Umbilical cord (tissue), 2 donors: ENCODE data around the gene STOX1. TPM values are rescaled to one million over a fixed set of nuclear protein-coding genes. Genes with fewer than 3 reads are reported as not detected.
"Not testable (repeated sequence)": the region's sequence is repeated elsewhere in the genome, so short reads cannot be mapped to it uniquely, and the experiment has no call there.

Experiments used
- DNase-seq: peaks from one replicate; pipeline ENCODE4 v3.0.0-alpha.2; 2015; ENCODE audit warnings: low spot score
- total RNA-seq: library from RNA; depleted of rRNA; stranded (reverse); fragments of >200 nt; gene quantifications from one replicate; pipeline ENCODE4 v1.2.3, GENCODE V29; 2014; ENCODE audit warnings: low replicate concordance; ENCODE audit not compliant: insufficient read depth

STOX1 gene
- total RNA-seq, 1 donor from 2014 or later: 0.24 TPM

DNA sequence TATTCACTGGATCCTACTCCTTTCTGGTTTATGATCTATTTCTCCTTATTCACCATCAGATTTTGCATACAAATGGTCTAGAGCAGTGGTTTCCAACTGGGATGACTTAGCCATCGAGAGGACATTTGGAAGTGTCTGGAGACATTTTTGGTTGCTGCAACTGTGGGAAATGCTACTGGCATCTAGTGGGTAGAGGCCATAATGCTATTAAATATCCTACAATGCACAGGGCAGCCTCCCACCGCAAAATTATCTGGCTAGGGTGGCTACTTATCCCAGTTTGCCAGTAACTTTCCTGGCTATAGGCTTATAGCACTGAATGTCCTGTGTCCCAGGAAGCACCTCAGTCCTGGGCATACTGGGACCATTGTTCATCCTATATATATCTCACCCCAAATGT is 52.3 kb downstream of the STOX1 start:
- DNase-seq: no peak

DNA sequence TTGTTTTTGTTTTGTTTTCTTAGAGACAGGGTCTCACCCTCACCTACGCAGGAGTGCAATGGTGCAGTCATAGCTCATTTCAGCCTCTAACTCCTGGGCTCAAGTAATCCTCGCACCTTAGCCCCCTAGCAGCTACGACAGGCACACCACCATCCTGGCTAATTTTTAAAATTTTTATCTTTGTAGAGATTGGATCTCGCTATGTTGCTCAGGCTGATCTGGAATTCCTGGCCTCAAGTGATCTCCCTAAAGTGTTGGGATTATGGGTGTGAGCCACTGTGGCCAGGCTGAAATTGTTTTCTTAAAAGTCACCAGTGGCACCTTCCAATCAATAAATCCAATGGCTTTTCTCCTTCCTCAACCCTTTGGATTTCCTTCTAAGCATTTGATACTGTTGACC is 52.9 kb downstream of the STOX1 start:
- DNase-seq: no peak

DNA sequence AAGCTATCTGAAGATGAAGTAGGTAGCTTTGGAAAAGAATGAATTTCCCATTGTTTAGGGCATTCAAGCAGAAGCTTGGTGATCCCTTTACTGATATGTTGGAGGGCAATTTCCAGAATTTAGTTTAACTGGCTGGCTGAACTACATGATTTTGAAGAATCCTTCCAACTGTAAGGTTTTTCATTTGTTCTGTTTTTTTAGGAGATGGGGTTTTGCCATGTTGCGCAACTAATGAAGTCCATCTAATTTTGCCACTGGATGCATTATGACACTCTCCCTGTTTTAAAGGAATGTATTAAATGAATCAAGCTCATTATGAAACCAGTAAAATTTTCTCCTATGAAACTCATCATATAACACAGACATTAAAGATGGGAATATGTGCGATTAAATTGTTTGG is 67.7 kb downstream of the STOX1 start:
- no peak for DNase-seq

DNA sequence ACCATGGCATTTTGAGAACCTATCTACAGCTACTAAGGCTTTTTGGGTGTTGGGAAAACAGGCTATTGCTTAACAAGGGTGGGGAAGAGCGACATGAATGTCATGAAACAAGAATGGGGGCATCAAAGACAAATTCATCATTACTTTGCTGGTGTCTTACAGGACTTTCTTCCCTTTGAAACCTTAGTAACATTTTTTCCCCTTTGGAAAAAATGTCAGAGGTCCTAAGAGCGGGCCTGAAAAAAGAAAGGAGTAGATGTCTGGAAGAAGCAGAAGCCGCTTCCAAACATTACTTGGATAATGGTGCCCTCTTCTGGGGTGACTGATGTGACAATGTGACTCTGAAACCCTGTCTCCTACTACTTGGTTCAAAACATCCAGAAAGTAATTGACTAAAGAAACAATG is 70.0 kb downstream of the STOX1 start:
- peak; percentile 83 for DNase-seq

DNA sequence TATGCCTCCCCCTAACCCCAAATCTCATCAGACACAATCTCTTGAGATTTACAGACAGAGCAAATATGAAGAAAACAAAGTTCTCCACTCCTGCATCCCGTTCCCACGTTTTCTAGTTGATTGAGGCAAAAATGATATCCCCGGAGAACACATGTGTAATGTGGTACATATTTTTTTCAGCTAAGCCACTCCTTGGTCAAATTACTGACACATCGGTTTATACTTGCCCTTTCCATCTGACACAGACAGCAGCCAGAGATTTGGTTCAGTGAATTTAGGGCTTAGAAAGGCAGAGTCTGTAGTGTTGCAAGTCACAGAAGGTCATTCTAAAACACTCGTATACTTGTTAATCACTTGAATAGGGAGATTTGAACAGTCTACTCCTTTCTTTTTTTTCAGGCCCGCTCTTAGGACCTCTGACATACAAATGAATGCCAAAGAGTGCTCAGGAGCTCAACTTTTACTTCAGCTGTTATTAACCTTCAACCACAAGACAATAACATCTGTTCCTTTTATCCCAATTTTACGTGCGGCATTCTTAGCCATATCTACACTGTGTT is 71.9 kb downstream of the STOX1 start:
- DNase-seq: no peak

DNA sequence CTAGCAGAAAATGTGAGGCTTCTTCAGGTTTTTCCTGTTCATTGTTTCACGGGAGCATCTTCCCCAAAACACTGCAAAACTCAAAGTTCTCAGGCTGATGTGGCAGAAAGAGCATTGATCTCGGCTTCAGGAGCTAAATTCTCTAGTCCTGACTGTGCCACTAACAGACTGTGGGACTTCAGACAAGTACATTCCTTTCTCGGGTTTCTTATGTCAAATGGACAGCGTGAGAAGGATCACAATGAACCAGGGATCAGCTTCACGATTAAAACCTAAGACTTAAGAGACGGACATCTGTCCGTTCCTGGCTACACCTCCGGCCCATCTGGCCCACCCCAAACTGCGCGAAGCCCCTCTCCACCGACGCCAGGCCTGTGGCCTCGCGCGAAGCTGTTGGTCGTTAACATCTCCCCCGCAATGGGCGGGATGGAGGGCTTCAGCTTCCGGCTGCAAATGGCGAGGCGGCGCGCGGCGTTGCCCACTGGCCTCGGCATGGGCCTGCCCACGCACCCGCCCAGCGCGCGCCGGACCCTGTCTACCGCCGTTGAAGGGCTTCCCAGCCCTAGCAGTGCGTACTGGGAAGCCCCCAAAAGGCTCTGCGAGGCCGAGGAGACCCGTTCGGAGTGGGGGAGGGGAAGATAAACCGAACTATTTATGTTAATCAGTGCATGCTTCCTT is 73.2 kb downstream of the STOX1 start:
- DNase-seq: no peak

DNA sequence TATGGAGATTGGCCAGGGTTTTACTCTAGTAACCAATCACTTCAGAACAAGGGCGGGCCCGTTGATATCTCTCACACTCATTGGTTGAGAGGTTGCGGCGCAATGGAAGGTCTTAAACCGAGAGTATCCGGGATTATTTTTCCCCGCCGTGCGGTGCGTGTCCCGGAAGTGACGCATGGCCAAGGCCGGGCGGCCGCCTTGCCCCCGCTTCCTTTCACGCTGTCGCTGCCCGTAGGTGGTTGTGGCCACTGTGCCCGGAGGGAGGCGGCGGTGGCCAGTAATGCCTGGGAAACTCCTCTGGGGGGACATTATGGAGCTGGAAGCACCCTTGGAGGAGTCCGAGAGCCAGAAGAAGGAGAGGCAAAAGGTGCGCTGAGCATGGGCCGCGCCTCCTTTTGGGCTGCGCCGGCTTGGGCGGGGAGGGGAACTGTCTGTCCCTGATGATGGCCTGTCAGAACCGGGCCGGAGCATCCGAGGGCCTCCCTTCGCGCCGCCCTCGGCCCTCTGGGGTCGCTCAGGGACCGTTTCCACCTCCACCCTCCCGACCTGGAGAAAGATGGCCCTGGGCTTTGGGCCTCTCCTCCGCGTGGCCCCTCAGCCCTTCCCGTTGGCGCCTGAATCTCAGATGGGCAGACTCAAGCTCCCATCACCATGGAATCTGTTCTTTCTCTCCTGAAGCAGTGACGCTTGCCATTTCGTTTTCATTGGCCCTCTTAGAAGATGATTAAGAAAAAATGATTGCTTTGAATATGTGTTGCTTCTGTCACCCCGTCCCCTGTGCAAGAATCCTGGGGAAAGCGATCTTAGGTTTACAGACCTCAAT is 74.0 kb downstream of the STOX1 start, which contains the start of gene DDX50:
Gene DDX50 (plus strand): TSS at position 211 of the 823 bp plus-strand sequence. CDS start 70 bp downstream, at position 281.
- peak; percentile 100 for DNase-seq

DNA sequence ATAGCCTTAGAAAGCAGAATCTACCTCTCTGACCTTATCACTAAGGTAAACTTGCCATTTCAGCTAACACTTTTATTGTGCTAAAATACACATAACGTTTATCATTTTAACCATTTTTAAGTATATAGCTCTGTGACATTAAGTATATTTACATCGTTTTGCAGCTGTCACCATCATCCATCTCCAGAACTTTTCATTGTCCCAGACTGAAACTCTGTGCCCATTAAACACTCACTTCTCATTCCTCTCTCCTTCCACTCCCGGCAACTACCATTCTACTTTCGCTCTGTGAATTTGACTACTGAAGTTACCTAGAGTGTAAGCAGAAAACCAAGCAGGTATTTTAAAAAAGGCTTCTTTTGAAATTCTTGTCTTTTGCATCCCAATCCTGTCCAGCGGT is 75.1 kb downstream of the STOX1 start:
- no peak for DNase-seq

DNA sequence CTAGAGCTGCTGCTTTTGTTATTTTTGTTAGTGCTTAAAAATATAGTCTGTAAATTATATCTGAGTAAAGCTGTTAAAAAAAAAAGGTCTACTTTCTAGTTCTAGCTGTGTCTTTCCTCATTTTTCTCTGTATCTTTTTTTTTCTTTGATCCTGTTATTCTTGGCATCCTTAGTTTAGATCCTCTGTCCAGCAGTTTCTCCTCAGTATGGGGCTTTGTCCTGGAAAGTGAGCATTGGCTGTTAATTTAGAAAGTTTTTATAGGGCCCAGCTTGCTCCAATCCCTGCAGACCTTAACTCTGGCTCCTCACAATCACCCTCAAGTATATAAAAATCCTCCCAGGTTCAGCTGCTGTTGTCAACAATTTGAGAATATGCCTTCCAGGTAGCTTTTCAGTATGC is 97.3 kb downstream of the STOX1 start:
- no peak for DNase-seq

DNA sequence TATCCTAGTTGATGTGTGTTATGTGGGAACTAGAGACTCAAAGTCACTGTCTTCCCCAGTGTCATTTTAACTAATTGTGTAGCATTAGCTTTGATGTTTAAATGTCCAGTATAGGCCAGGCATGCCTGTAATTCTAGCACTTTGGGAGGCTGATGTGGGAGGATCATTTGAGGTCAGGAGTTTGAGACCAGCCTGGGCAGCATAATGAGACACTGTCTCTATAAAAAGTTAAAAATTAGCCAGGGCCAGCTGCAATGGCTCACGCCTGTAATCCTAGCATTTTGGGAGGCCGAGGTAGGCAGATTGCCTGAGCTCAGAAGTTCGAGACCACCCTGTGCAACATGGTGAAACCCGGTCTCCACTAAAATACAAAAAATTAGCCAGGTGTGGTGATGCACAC is 98.2 kb downstream of the STOX1 start:
- no peak for DNase-seq

DNA sequence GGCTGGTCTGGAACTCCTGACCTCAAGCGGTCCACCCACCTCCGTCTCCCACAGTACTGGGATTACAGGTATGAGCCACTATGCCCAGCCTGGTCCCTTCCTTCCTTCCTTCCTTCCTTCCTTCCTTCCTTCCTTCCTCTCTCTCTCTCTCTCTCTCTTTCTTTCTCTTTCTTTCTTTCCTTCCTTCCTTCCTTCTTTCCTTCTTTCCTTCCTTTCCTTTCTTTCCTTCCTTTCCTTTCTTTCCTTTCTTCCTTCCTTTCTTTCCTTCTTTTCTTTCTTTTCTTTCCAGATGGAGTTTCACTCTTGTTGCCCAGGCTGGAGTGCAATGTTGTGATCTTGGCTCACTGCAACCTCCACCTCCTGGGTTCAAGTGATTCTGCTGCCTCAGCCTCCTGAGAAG is 101.8 kb downstream of the STOX1 start:
- not testable (repeated sequence) for DNase-seq

DNA sequence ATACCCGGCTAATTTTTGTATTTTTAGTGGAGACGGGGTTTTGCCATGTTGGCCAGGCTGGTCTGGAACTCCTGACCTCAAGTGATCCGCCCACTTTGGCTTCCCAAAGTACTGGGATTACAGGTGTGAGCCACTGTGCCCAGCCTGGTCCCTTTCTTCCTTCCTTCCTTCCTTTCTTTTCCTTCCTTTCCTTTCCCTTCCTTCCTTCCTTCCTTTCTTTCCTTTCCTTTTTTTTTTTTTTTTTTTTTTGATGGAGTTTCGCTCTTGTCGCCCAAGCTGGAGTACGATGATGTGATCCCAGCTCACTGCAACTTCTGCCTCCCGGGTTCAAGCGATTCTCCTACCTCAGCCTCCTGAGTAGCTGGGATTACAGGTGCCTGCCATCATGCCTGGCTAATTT is 102.6 kb downstream of the STOX1 start:
- not testable (repeated sequence) for DNase-seq

DNA sequence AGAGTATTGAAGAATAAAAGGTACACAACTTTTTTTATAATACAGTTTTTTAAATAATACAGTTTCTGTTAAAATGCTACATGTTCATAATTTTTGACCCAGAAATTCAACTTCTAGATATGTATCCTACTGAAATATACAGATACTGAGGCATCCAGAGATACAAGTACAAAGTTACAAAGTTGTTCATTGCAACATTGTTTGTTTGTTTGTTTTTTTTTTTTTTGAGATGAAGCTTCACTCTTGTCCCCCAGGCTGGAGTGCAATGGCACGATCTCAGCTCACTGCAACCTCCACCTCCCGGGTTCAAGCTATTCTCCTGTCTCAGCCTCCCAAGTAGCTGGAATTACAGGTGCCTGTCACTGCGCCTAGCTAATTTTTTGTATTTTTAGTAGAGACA is 105.5 kb downstream of the STOX1 start:
- DNase-seq: not testable (repeated sequence)

DNA sequence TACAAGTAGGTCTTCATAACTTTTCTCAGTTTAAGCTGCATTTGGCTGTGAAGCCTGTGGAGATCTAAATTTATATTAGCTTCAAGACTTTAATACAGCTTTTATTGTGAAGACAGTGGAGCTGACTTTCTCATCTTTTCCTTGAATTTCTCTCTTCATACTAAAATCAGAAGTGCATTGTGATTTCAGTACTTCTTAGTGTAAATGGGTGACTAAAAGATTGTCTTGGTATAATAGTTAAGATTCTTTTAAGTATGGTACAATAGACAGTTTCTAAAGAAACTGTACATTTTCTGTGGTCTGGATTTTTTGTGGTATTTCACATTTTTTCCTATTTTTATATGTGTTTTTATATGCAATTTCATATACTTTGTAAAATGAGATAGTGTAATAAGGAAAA is 107.7 kb downstream of the STOX1 start:
- DNase-seq: no peak

DNA sequence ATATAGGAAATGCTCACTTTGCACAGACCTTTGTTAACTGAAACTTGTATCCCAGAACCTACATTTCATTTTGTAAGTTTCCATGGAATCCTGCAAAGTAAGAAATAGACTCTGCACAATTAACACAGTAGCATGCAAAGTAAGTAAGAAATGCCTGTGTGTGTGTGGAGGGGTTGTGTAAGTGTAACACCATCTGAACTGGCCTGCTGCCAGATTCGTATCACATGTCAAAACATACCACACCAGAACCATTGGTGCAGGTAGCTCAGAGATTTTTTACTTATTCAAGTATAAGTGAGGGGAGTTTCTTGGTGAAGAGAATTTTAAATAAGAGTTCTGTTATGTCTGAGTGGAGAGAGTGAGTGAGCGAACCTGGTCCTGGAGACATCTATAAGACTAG is 110.8 kb downstream of the STOX1 start:
- DNase-seq: no peak

DNA sequence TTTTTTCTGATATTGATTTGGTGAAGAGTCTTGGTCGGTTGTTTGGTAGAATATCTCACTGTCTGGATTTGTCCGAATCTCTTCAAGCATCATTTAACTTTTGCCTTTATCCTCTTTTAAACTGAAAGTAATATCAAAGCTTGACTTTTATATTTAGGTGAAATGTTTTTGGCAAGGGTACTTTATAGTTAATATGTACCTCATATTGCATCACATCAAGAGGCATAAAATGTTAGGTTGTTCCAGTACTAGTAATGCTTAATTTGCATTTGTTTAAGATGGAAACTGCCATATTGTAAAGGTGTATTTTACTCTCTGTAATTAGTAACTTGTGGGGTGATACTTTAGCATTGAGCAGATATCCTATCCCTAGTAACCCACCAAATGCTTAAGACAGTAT is 111.6 kb downstream of the STOX1 start:
- no peak for DNase-seq

DNA sequence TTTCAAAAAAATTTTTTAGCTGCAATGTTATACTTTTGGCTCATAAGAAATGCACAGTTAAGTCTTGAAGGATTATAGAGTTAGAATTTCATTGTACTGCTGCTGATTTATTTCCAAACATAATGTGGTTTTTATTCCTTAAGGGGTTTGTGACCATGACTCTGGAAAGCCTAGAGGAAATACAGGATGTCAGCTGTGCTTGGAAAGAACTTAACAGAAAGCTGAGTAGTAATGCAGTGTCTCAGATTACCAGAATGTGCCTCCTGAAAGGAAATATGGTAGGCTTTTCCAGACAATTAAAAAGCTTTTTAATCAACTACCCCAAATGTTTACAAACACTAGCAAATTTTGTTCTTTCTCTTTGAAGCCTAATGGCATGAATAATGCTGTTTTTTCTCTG is 113.6 kb downstream of the STOX1 start:
- not testable (repeated sequence) for DNase-seq

Other genes with a start within 250 kb of the STOX1 start
- gene CCAR1, start 106.3 kb upstream of the STOX1 start, total RNA-seq: 69.3 TPM
- gene DDX50, start 73.8 kb downstream of the STOX1 start, total RNA-seq: 63.1 TPM
- 33.5 TPM for gene DDX21, start 128.6 kb downstream of the STOX1 start, total RNA-seq
- 23.6 TPM for gene KIFBP, start 161.3 kb downstream of the STOX1 start, total RNA-seq